Measurements from ENCODE around the gene WWOX.

DNA sequence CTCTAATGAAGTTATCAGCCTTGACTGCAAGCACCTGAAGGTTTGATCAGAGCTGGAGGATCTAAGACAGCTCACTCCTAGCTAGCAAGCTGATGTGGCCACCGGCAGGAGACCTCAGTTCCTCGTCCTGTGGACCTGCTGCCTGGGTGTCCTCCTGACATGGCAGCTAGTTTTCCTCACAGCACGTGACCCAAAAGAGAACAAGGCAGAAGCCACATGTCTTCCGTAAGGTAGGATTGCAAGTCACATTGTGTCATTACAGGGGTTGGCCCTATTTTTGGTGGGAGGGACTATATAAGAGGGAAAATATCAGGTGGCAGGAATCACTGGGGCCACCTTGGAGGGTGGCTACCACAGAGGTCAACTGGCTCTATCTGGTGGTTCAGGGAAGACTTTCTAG is 18.1 kb upstream of the WWOX start:
- no peak for TF ChIP-seq EZH2 (IDR thresholded peaks at IDR 0.05; ENCODE audit: borderline replicate concordance, insufficient read depth, low read depth, low read length, poor library complexity, severe bottlenecking)
- TF ChIP-seq CTCF (IDR thresholded peaks at IDR 0.05): no peak
